Endothelial cell (in vitro differentiated cells): Measurements from ENCODE around the gene PPP1R26. TPM values are rescaled to one million over a fixed set of nuclear protein-coding genes. Genes with fewer than 3 reads are reported as not detected.
"Not testable (repeated sequence)": the region's sequence is repeated elsewhere in the genome, so short reads cannot be mapped to it uniquely, and the experiment has no call there.

Experiments
- DNase-seq: peaks from one replicate; pipeline ENCODE4 v3.0.0; 2021; ENCODE audit warnings: low spot score
- H3K27ac Mint-ChIP-seq: one replicate; pipeline ENCODE4 v1.8.0; 2021; ENCODE audit warnings: mixed read lengths, inconsistent platforms; ENCODE audit not compliant: unreplicated experiment
- H3K27me3 Mint-ChIP-seq: one replicate; pipeline ENCODE4 v1.8.0; 2021; ENCODE audit warnings: mild to moderate bottlenecking, moderate library complexity, mixed read lengths, inconsistent platforms; ENCODE audit not compliant: unreplicated experiment
- H3K36me3 Mint-ChIP-seq: one replicate; pipeline ENCODE4 v1.8.0; 2021; ENCODE audit warnings: mild to moderate bottlenecking, low read depth, mixed read lengths, inconsistent platforms; ENCODE audit not compliant: unreplicated experiment
- H3K4me1 Mint-ChIP-seq: one replicate; pipeline ENCODE4 v1.8.0; 2021; ENCODE audit warnings: mild to moderate bottlenecking, mixed read lengths, inconsistent platforms; ENCODE audit not compliant: unreplicated experiment
- H3K4me3 Mint-ChIP-seq: one replicate; pipeline ENCODE4 v1.8.0; 2021; ENCODE audit warnings: mild to moderate bottlenecking, mixed read lengths, inconsistent platforms; ENCODE audit not compliant: unreplicated experiment
- H3K9me3 Mint-ChIP-seq: one replicate; pipeline ENCODE4 v1.8.0; 2021; ENCODE audit warnings: mixed read lengths, inconsistent platforms; ENCODE audit not compliant: unreplicated experiment
- total RNA-seq: library from RNA; stranded (reverse); fragmentation: NEBNext Ultra II Directional; extraction: Animal tissue kit (Norgen Biotek cat#: 25700); gene quantifications from one replicate; pipeline ENCODE4 v1.2.1, GENCODE V29; 2021; ENCODE audit not compliant: unreplicated experiment
- TF ChIP-seq, protein P1 (sequence below): fragments of 200-600 bp; sonication (generic); IDR thresholded peaks from one replicate; pipeline ENCODE4 v1.5.0; 2021; ENCODE audit warnings: antibody characterized with exemption; ENCODE audit not compliant: unreplicated experiment

Gene PPP1R26
- total RNA-seq, 1 donor from 2014 or later = 21.5 TPM

DNA sequence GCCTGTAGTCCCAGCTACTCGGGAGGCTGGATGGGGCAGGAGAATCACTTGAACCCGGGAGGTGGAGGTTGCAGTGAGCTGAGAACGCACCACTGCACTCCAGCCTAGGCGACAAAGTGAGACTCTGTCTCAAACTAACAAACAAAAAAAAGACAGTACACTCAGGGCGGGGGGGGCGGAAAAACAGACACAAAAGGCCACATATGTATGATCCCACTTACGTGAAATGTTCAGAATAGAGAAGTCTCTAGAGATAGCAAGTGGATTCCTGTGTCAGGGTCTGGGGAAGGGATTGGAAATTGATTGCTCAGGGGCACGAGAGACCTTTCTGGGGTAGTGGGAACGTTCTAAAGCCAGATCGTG is 32.6 kb downstream of the PPP1R26 start:
- TF ChIP-seq, protein P1, sequence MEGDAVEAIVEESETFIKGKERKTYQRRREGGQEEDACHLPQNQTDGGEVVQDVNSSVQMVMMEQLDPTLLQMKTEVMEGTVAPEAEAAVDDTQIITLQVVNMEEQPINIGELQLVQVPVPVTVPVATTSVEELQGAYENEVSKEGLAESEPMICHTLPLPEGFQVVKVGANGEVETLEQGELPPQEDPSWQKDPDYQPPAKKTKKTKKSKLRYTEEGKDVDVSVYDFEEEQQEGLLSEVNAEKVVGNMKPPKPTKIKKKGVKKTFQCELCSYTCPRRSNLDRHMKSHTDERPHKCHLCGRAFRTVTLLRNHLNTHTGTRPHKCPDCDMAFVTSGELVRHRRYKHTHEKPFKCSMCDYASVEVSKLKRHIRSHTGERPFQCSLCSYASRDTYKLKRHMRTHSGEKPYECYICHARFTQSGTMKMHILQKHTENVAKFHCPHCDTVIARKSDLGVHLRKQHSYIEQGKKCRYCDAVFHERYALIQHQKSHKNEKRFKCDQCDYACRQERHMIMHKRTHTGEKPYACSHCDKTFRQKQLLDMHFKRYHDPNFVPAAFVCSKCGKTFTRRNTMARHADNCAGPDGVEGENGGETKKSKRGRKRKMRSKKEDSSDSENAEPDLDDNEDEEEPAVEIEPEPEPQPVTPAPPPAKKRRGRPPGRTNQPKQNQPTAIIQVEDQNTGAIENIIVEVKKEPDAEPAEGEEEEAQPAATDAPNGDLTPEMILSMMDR = no peak
- Mint-ChIP-seq H3K4me3 (no peak overlapping the region), H3K36me3 (no peaks in the 10 kb centered on the region), H3K4me1 (peaks cover 18% of the 10 kb centered on the region), H3K27ac (no peak overlapping the region), H3K27me3 (peaks cover 5% of the 10 kb centered on the region), H3K9me3 (no peaks in the 10 kb centered on the region)
- DNase-seq = no peak

DNA sequence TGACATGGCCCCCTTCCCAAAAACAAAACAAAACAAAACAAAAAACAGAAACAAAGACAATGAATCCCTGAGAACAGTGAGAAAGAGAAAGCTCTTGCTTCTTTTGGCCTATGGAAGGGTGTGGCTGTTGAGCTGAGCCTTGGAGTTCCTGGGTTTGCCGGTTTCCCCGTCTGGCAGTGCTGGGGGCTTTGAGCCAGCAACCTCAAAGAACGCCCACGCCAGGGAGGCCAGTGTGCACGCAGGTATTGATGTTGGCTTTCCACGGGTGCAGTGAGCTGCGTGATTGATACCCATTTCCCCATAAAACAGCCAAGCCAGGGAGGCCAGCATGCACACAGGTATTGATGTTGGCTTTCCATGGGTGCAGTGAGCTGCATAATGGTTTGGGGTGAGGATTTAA is 33.3 kb downstream of the PPP1R26 start:
- no peak overlapping the region for H3K4me3 Mint-ChIP-seq
- peaks cover 6% of the 10 kb centered on the region for H3K27me3 Mint-ChIP-seq
- peaks cover 21% of the 10 kb centered on the region for H3K4me1 Mint-ChIP-seq

GRCh38 chr9:135513351-135513846 is 33.8 kb downstream of the PPP1R26 start:
- DNase-seq = no peak
- Mint-ChIP-seq H3K27ac (no peak overlapping the region), H3K27me3 (peaks cover 4% of the 10 kb centered on the region), H3K36me3 (no peaks in the 10 kb centered on the region), H3K4me1 (peaks cover 21% of the 10 kb centered on the region), H3K9me3 (no peaks in the 10 kb centered on the region), H3K4me3 (no peak overlapping the region)
- TF ChIP-seq, protein P1 = no peak

More for the DNA sequence above, 33.3 kb downstream of the PPP1R26 start:
- TF ChIP-seq, protein P1 = no peak
- Mint-ChIP-seq H3K27ac (no peak overlapping the region), H3K36me3 (no peaks in the 10 kb centered on the region), H3K9me3 (no peaks in the 10 kb centered on the region)
- DNase-seq = no peak

DNA sequence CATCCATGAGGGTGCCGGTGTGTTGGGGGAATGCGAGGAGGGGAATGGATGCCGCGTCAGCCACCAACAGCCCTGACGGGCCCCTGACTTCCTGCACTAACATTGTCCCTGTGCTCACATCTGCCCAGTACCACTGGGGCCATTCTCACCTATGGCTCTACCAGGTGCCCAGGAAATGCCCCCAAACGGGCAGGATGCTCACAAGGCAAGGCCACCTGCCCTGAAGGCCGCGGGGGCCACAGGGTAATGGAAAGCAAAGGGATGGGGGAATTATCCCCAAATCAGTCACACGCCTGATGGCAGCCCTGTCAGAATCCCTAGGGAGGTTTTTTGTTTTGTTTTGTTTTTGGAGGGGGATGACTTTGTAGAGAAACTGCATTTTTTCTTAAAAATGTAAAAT is 34.3 kb downstream of the PPP1R26 start:
- not testable (repeated sequence) for H3K36me3 Mint-ChIP-seq, H3K9me3 Mint-ChIP-seq, H3K27ac Mint-ChIP-seq, H3K4me3 Mint-ChIP-seq, DNase-seq, H3K27me3 Mint-ChIP-seq
- peaks cover 21% of the 10 kb centered on the region for H3K4me1 Mint-ChIP-seq

DNA sequence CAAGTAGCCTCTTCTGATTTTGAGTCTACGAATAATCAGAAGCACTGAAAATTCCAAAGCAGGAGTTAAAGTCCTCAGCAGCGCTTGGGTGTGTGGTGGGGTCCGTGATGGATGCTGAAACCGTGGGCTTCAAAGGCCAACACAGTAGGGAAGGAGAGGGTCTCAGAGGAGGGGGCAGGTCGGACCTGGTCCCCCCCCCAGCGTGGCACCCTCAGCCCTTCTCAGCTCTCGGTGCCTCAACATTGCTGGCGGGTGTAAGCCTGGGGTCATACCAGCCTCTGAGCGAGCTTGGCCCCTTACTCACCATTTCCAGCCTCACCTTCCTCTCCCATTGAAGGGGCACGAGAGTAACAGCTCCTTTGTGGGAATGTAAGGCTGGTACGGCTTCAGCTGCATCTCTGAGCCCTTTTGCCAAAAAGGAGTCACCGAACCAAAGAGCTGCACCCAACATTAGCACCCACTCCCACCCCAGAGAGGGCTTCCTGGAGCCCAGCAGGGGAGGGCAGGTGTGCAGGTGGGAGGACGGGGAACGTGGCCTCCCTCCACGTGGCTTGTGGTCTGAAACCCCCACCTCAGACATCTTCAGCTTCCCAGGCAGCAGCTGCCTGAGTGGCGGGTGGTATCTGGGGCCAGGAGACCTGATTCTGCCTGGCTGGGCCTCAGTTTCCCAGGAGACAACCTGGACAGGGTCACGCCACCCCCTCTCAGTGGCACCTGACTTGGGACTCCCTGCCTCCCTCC is 34.9 kb downstream of the PPP1R26 start:
- Mint-ChIP-seq H3K4me1 (peaks cover 21% of the 10 kb centered on the region), H3K27me3 (peaks cover 4% of the 10 kb centered on the region), H3K36me3 (no peaks in the 10 kb centered on the region), H3K27ac (no peak overlapping the region), H3K4me3 (no peak overlapping the region), H3K9me3 (no peaks in the 10 kb centered on the region)
- TF ChIP-seq, protein P1 = no peak
- no peak for DNase-seq
